Fibroblast of lung (primary cell): ENCODE results near the gene PRSS22. TPM values are rescaled to one million over a fixed set of nuclear protein-coding genes. Genes with fewer than 3 reads are reported as not detected.

Source experiments
- DNase-seq, 2 donors: peaks; one replicate each; pipeline versions ENCODE4 v3.0.0 to v3.0.0-alpha.2; 2010; ENCODE audit warnings: low read depth in 2 of 2
- H2AFZ ChIP-seq: 2 replicates; pipeline ENCODE4 v1.5.1; 2012; ENCODE audit warnings: low read length, control low read depth, inconsistent platforms
- H3K27ac ChIP-seq: 2 replicates; pipeline ENCODE4 v1.5.1; 2011; ENCODE audit warnings: low read length, control low read depth; ENCODE audit not compliant: insufficient read depth
- H3K27me3 ChIP-seq: 2 replicates; pipeline ENCODE4 v1.5.1; 2011; ENCODE audit warnings: mild to moderate bottlenecking, low read length; ENCODE audit not compliant: control insufficient read depth, insufficient read depth
- H3K36me3 ChIP-seq: 2 replicates; pipeline ENCODE4 v1.5.1; 2011; ENCODE audit warnings: low read length; ENCODE audit not compliant: control insufficient read depth, insufficient read depth
- H3K4me1 ChIP-seq: 2 replicates; pipeline ENCODE4 v1.5.1; 2011; ENCODE audit warnings: low read length; ENCODE audit not compliant: control insufficient read depth, insufficient read depth; ENCODE audit errors: extremely low read depth
- H3K4me2 ChIP-seq: 2 replicates; pipeline ENCODE4 v1.5.1; 2011; ENCODE audit warnings: low read length, control low read depth; ENCODE audit not compliant: insufficient read depth; ENCODE audit errors: extremely low read depth
- H3K4me3 ChIP-seq, 4 experiments: fragments of 200-600 bp in 1 of 4; sonication (generic) in 1 of 4; replicated peaks in 1 of 4; 2 replicates each; pipeline ENCODE4 v1.5.1; 2011 to 2016; ENCODE audit warnings: low read length in 4 of 4, low read depth in 3 of 4, mild to moderate bottlenecking in 3 of 4, control low read depth in 2 of 4, inconsistent platforms in 1 of 4, mixed read lengths in 1 of 4; ENCODE audit not compliant: insufficient read depth in 1 of 4; ENCODE audit errors: control extremely low read depth in 1 of 4
- H3K79me2 ChIP-seq: 2 replicates; pipeline ENCODE4 v1.5.1; 2012; ENCODE audit warnings: mild to moderate bottlenecking, low read length, inconsistent platforms; ENCODE audit not compliant: control insufficient read depth, insufficient read depth
- H3K9ac ChIP-seq: 2 replicates; pipeline ENCODE4 v1.5.1; 2011; ENCODE audit warnings: mild to moderate bottlenecking, low read length, control low read depth; ENCODE audit not compliant: insufficient read depth
- H3K9me3 ChIP-seq: 2 replicates; pipeline ENCODE4 v1.5.1; 2012; ENCODE audit warnings: low read depth, low read length; ENCODE audit not compliant: control insufficient read depth, insufficient read depth
- H4K20me1 ChIP-seq: 2 replicates; pipeline ENCODE4 v1.5.1; 2011; ENCODE audit warnings: low read length; ENCODE audit not compliant: control insufficient read depth, insufficient read depth; ENCODE audit errors: extremely low read depth
- CTCF ChIP-seq, 2 donors: IDR thresholded peaks in 1 of 2; conservative IDR thresholded peaks in 1 of 2; 1 replicate in 1 of 2; 2 replicates in 1 of 2; pipeline ENCODE4 v1.5.1; 2011 to 2012; ENCODE audit warnings: low read length in 2 of 2, control low read depth in 1 of 2, inconsistent platforms in 1 of 2, low read depth in 1 of 2, mild to moderate bottlenecking in 1 of 2
- EZH2 ChIP-seq: IDR thresholded peaks from 2 replicates; pipeline ENCODE4 v1.5.1; 2012; ENCODE audit warnings: low read length, control low read depth, mild to moderate bottlenecking; ENCODE audit errors: missing control alignments
- polyA plus RNA-seq, 2 donors: library from polyadenylated mRNA; depleted of rRNA in 1 of 2; stranded (reverse) in 1 of 2; unstranded in 1 of 2; fragments of >200 nt; gene quantifications; 2 replicates each; pipeline ENCODE4 v1.2.1, GENCODE V29; 2011 to 2012; ENCODE audit warnings: missing spikeins in 1 of 2
- total RNA-seq: library from RNA; depleted of rRNA; stranded (reverse); fragments of >200 nt; gene quantifications from 2 replicates; pipeline ENCODE4 v1.2.1, GENCODE V29; 2014

Gene PRSS22
- total and polyA plus RNA-seq, 2 donors (not counting 1 experiment from before 2014, with no cell fraction given) = 0.17 TPM; not detected in 1

DNA sequence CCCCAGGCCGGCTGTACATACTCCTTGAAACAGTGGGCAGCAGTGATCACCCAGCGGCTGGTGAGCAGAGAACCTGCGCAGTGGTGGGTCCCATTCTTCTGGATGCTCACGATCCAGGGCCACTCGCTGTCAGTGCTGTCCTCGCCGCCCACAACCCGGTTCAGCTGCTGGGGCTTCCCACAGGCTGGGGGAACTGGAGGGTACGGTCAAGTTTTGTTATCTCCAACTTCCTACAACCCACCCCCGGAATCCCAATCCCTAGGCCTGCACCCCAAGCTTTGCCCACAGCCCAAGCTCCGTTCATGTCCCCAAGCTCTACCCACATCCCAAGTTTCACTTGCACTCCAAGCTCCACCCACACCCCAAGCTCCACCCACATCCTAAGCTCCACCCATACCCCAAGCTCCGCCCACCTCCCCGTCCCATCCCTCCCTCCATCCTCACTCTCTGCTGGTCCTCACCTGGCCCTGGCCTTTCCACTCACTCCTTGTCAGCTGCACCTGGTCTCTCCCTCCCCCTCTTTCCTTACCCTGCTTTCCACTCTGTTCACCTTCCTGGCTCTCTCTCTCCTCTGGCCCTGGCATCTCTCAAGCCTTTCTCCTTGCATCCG, 1.8 kb downstream of the PRSS22 start:
- H3K36me3 ChIP-seq = no peaks in the 10 kb centered on the region
- no peaks in the 10 kb centered on the region for H4K20me1 ChIP-seq
- no peak overlapping the region for H3K27ac ChIP-seq
- H3K9ac ChIP-seq = no peak overlapping the region
- H3K27me3 ChIP-seq = no peaks in the 10 kb centered on the region
- H3K79me2 ChIP-seq = no peaks in the 10 kb centered on the region
- H3K4me2 ChIP-seq = no peak overlapping the region
- no peak overlapping the region for H3K4me3 ChIP-seq
- no peak overlapping the region for H2AFZ ChIP-seq
- H3K9me3 ChIP-seq = no peaks in the 10 kb centered on the region
- H3K4me1 ChIP-seq = no peaks in the 10 kb centered on the region
- no peak for TF ChIP-seq EZH2
- TF ChIP-seq CTCF (conservative IDR thresholded peaks at IDR 0.05 in 1 of 2, IDR thresholded peaks at IDR 0.05 in 1 of 2; ENCODE audit: low read depth in 1 of 2, low read length in 2 of 2) = no peak
- DNase-seq = no peak

GRCh38 chr16:2855536-2855935, 2.4 kb downstream of the PRSS22 start:
- H4K20me1 ChIP-seq = no peaks in the 10 kb centered on the region
- H3K4me2 ChIP-seq = no peak overlapping the region
- H2AFZ ChIP-seq = no peak overlapping the region
- no peaks in the 10 kb centered on the region for H3K4me1 ChIP-seq
- no peak for TF ChIP-seq CTCF (conservative IDR thresholded peaks at IDR 0.05 in 1 of 2, IDR thresholded peaks at IDR 0.05 in 1 of 2; ENCODE audit: low read depth in 1 of 2, low read length in 2 of 2)
- no peak for TF ChIP-seq EZH2
- DNase-seq = no peak
- H3K36me3 ChIP-seq = no peaks in the 10 kb centered on the region
- no peaks in the 10 kb centered on the region for H3K27me3 ChIP-seq
- H3K4me3 ChIP-seq = no peak overlapping the region
- H3K79me2 ChIP-seq = no peaks in the 10 kb centered on the region
- H3K27ac ChIP-seq = no peak overlapping the region
- no peaks in the 10 kb centered on the region for H3K9me3 ChIP-seq
- no peak overlapping the region for H3K9ac ChIP-seq

DNA sequence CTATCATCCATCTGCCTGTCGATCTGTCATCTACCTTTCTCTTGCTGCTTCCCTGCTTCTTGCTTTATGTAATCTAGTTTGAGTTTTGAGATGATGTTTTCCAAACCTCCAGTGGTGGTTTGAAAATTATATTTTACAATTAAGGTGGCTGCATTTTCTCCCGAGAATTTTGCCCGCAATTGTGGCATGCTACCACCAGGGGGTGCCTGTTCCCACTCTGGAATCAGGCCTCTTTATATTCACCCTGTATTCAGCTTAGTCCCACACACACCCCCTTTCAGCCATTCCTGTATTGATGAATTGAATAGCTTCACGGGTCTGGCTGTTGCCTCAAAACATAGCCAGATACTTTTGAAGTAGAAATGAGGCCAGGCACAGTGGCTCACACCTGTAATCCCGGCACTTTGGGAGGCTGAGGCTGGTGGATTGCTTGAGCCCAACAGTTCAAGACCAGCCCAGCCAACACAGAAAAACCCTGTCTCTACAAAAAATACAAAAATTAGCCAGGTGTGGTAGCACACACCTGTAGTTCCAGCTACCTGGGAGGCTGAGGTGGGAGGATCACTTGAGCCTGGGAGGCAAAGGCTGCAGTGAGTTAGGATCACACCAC, 3.2 kb downstream of the PRSS22 start:
- Histone ChIP-seq H3K27ac (no peak overlapping the region), H3K4me2 (no peak overlapping the region), H2AFZ (no peak overlapping the region), H3K4me1 (no peaks in the 10 kb centered on the region), H3K36me3 (no peaks in the 10 kb centered on the region), H3K27me3 (no peaks in the 10 kb centered on the region), H3K79me2 (no peaks in the 10 kb centered on the region), H3K9ac (no peak overlapping the region), H3K4me3 (no peak overlapping the region), H3K9me3 (no peaks in the 10 kb centered on the region), H4K20me1 (no peaks in the 10 kb centered on the region)
- TF ChIP-seq EZH2 (no peak), CTCF (conservative IDR thresholded peaks at IDR 0.05 in 1 of 2, IDR thresholded peaks at IDR 0.05 in 1 of 2; ENCODE audit: low read depth in 1 of 2, low read length in 2 of 2) (peak; percentile 42 to 56)
- DNase-seq = no peak
